Breast epithelium (tissue), 3 donors: ENCODE measurements around the gene C2CD4D.

Experiments
- CTCF ChIP-seq, 3 donors: fragments of 450-650 bp; IDR thresholded peaks; one replicate each; pipeline ENCODE4 v1.5.1; 2016 to 2017; ENCODE audit warnings: antibody characterized with exemption in 3 of 3, mild to moderate bottlenecking in 3 of 3, moderate library complexity in 3 of 3
- POLR2A ChIP-seq: fragments of 450-650 bp; IDR thresholded peaks from one replicate; pipeline ENCODE4 v1.6.1; 2016; ENCODE audit warnings: antibody characterized with exemption, mild to moderate bottlenecking, moderate library complexity
- POLR2AphosphoS5 ChIP-seq, 3 donors: sonication (generic); formaldehyde crosslinking; IDR thresholded peaks; one replicate each; pipeline ENCODE4 v1.6.1; 2017; ENCODE audit warnings: antibody characterized with exemption in 3 of 3

DNA sequence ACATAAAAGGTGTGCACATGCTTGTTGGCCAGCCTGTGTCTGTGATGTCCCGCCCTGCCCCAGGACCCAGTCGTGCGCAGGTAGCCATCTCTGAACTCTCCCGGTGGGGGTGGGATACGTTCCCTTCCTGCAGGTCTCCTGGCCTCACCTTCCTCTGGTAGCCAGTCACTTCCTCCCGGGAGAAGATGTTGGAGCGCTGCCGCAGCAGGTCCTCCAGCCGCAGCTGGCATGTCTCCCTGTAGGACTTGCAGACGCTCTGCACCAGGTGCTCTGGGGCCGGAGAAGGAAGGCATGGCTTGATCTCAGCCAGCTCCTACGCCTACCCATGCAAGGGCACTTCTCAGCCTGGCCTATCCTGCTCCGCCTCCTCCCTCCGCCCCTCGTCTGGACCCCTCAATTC is 25.2 kb downstream of the C2CD4D start:
- no peak for TF ChIP-seq POLR2A
- no peak for TF ChIP-seq CTCF (IDR thresholded peaks at IDR 0.05)
- TF ChIP-seq POLR2AphosphoS5 (IDR thresholded peaks at IDR 0.05), result no peak
